HCT116 (cell line): ENCODE data around the gene DCAF8L2.

Experiments used
- POLR2A ChIP-seq: IDR thresholded peaks from 2 replicates; pipeline ENCODE4 v1.7.0; 2011; ENCODE audit warnings: borderline replicate concordance; ENCODE audit not compliant: insufficient read depth, insufficient read length; ENCODE audit errors: extremely low read depth
- POLR2AphosphoS5 ChIP-seq: IDR thresholded peaks from 2 replicates; pipeline ENCODE4 v1.6.1; 2011; ENCODE audit warnings: mild to moderate bottlenecking, low read depth, low read length, moderate library complexity
- SP1 ChIP-seq: IDR thresholded peaks from 2 replicates; pipeline ENCODE4 v1.6.1; 2012; ENCODE audit warnings: low read depth
- ZNF274 ChIP-seq: fragments of 200-500 bp; sonication (Bioruptor generic); IDR thresholded peaks from 2 replicates; pipeline ENCODE4 v1.6.1; 2014; ENCODE audit warnings: mild to moderate bottlenecking, low read depth, low read length, inconsistent platforms
- TF ChIP-seq, protein P1 (sequence below), 3 experiments: fragments of 200-600 bp in 1 of 3; sonication (generic) in 1 of 3; IDR thresholded peaks in 2 of 3; conservative IDR thresholded peaks in 1 of 3; 2 replicates each; pipeline ENCODE4 v1.5.1; 2012 to 2017; ENCODE audit warnings: low read depth in 2 of 3, low read length in 2 of 3, antibody characterized with exemption in 1 of 3, borderline replicate concordance in 1 of 3, control low read depth in 1 of 3, mild to moderate bottlenecking in 1 of 3, mixed read lengths in 1 of 3, mixed run types in 1 of 3, moderate library complexity in 1 of 3; ENCODE audit not compliant: insufficient read depth in 1 of 3
- TF ChIP-seq, protein P2 (sequence below): IDR thresholded peaks from 2 replicates; pipeline ENCODE4 v1.6.1; 2012; ENCODE audit warnings: low read depth

DNA sequence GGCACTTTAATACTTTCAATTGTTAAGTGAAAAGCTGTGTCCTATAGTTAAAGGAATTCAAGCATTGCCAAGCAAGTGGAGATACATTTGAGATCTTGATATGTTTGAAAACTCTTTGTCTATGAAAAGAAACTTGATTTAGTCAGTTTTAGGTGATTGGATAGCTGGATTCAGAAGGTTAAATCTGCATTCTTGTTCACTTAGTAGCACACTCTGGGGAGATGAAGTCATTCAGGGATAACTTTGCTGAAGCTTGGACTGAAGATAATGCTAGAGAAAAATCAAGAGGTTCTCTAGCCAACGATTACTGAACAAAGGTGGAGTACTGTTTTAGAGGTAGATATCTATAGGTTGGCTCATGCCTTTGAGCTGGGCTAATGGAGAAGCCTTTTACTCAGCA, 90.6 kb downstream of the DCAF8L2 start:
- TF ChIP-seq POLR2A (no peak), SP1 (no peak), POLR2AphosphoS5 (no peak), ZNF274 (no peak)
- TF ChIP-seq, protein P1, sequence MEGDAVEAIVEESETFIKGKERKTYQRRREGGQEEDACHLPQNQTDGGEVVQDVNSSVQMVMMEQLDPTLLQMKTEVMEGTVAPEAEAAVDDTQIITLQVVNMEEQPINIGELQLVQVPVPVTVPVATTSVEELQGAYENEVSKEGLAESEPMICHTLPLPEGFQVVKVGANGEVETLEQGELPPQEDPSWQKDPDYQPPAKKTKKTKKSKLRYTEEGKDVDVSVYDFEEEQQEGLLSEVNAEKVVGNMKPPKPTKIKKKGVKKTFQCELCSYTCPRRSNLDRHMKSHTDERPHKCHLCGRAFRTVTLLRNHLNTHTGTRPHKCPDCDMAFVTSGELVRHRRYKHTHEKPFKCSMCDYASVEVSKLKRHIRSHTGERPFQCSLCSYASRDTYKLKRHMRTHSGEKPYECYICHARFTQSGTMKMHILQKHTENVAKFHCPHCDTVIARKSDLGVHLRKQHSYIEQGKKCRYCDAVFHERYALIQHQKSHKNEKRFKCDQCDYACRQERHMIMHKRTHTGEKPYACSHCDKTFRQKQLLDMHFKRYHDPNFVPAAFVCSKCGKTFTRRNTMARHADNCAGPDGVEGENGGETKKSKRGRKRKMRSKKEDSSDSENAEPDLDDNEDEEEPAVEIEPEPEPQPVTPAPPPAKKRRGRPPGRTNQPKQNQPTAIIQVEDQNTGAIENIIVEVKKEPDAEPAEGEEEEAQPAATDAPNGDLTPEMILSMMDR (IDR thresholded peaks at IDR 0.05 in 2 of 3, conservative IDR thresholded peaks at IDR 0.05 in 1 of 3; ENCODE audit: borderline replicate concordance in 1 of 3, insufficient read depth in 1 of 3, low read depth in 2 of 3, low read length in 2 of 3), result no peak
- TF ChIP-seq, protein P2, sequence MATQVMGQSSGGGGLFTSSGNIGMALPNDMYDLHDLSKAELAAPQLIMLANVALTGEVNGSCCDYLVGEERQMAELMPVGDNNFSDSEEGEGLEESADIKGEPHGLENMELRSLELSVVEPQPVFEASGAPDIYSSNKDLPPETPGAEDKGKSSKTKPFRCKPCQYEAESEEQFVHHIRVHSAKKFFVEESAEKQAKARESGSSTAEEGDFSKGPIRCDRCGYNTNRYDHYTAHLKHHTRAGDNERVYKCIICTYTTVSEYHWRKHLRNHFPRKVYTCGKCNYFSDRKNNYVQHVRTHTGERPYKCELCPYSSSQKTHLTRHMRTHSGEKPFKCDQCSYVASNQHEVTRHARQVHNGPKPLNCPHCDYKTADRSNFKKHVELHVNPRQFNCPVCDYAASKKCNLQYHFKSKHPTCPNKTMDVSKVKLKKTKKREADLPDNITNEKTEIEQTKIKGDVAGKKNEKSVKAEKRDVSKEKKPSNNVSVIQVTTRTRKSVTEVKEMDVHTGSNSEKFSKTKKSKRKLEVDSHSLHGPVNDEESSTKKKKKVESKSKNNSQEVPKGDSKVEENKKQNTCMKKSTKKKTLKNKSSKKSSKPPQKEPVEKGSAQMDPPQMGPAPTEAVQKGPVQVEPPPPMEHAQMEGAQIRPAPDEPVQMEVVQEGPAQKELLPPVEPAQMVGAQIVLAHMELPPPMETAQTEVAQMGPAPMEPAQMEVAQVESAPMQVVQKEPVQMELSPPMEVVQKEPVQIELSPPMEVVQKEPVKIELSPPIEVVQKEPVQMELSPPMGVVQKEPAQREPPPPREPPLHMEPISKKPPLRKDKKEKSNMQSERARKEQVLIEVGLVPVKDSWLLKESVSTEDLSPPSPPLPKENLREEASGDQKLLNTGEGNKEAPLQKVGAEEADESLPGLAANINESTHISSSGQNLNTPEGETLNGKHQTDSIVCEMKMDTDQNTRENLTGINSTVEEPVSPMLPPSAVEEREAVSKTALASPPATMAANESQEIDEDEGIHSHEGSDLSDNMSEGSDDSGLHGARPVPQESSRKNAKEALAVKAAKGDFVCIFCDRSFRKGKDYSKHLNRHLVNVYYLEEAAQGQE, result no peak
